Measurements from ENCODE around the gene TLX3.

- TF ChIP-seq TCF4 (CRISPR knock-in tag; IDR thresholded peaks at IDR 0.05; ENCODE audit: borderline replicate concordance), result no peak
- no peak for TF ChIP-seq CSRNP3 (CRISPR knock-in tag; IDR thresholded peaks at IDR 0.05)
- TF ChIP-seq TSHZ2 (CRISPR knock-in tag; IDR thresholded peaks at IDR 0.05), result no peak
- TF ChIP-seq PATZ1 (CRISPR knock-in tag; IDR thresholded peaks at IDR 0.05; ENCODE audit: borderline replicate concordance), result no peak
- TF ChIP-seq ZNF70 (CRISPR knock-in tag; IDR thresholded peaks at IDR 0.05), result no peak
- no peak for TF ChIP-seq OSR1 (CRISPR knock-in tag; IDR thresholded peaks at IDR 0.05)
- TF ChIP-seq CSDC2 (CRISPR knock-in tag; IDR thresholded peaks at IDR 0.05), result no peak
- TF ChIP-seq ZC3H10 (CRISPR knock-in tag; IDR thresholded peaks at IDR 0.05), result no peak
- no peak for TF ChIP-seq CREB5 (CRISPR knock-in tag; IDR thresholded peaks at IDR 0.05; ENCODE audit: low read depth)
- no peak for TF ChIP-seq ZFP30 (CRISPR knock-in tag; IDR thresholded peaks at IDR 0.05)
Observed at GRCh38 chr5:171317230-171317629, 8.2 kb downstream of the TLX3 start.
